ENCODE measurements around the gene KRT74.

The KRT74 gene

GRCh38 chr12:52591521-52591920, 17.9 kb upstream of the KRT74 start:
- Histone ChIP-seq H3K27me3 (peaks cover 4% of the 10 kb centered on the region), H3K27ac (no peak overlapping the region), H3K9me3 (no peaks in the 10 kb centered on the region), H3K36me3 (no peaks in the 10 kb centered on the region), H3K4me3 (ENCODE audit: low read depth in 1 of 2, low read length in 1 of 2) (no peak overlapping the region), H3K4me1 (ENCODE audit: control insufficient read depth in 1 of 2, insufficient read depth in 1 of 2, low read depth in 1 of 2, low read length in 1 of 2) (no peaks in the 10 kb centered on the region)
- TF ChIP-seq CTCF (IDR thresholded peaks at IDR 0.05), result no peak

GRCh38 chr12:52590021-52590420, 16.4 kb upstream of the KRT74 start:
- Histone ChIP-seq H3K4me3 (ENCODE audit: low read depth in 1 of 2, low read length in 1 of 2) (no peak overlapping the region), H3K9me3 (no peaks in the 10 kb centered on the region)
- TF ChIP-seq CTCF (IDR thresholded peaks at IDR 0.05), result no peak

GRCh38 chr12:52587563-52587962, 13.9 kb upstream of the KRT74 start:
- TF ChIP-seq CTCF (IDR thresholded peaks at IDR 0.05), result no peak
- no peak overlapping the region for H3K27ac ChIP-seq
- no peak overlapping the region for H3K4me3 ChIP-seq (ENCODE audit: low read depth in 1 of 2, low read length in 1 of 2)
- H3K36me3 ChIP-seq, result no peaks in the 10 kb centered on the region
- no peaks in the 10 kb centered on the region for H3K9me3 ChIP-seq
- H3K27me3 ChIP-seq, result no peaks in the 10 kb centered on the region
- no peaks in the 10 kb centered on the region for H3K4me1 ChIP-seq (ENCODE audit: control insufficient read depth in 1 of 2, insufficient read depth in 1 of 2, low read depth in 1 of 2, low read length in 1 of 2)

More at GRCh38 chr12:52590021-52590420, 16.4 kb upstream of the KRT74 start:
- Histone ChIP-seq H3K36me3 (no peaks in the 10 kb centered on the region), H3K4me1 (ENCODE audit: control insufficient read depth in 1 of 2, insufficient read depth in 1 of 2, low read depth in 1 of 2, low read length in 1 of 2) (no peaks in the 10 kb centered on the region), H3K27me3 (no peaks in the 10 kb centered on the region), H3K27ac (no peak overlapping the region)

- H3K9me3 ChIP-seq, result no peaks in the 10 kb centered on the region
Observed at GRCh38 chr12:52585946-52586345, 12.3 kb upstream of the KRT74 start.

GRCh38 chr12:52585066-52585465, 11.4 kb upstream of the KRT74 start:
- no peak for TF ChIP-seq CTCF (IDR thresholded peaks at IDR 0.05)
- H3K27me3 ChIP-seq, result no peaks in the 10 kb centered on the region
- no peaks in the 10 kb centered on the region for H3K9me3 ChIP-seq
- H3K4me3 ChIP-seq (ENCODE audit: low read depth in 1 of 2, low read length in 1 of 2), result no peak overlapping the region
- no peaks in the 10 kb centered on the region for H3K4me1 ChIP-seq (ENCODE audit: control insufficient read depth in 1 of 2, insufficient read depth in 1 of 2, low read depth in 1 of 2, low read length in 1 of 2)
- H3K36me3 ChIP-seq, result no peaks in the 10 kb centered on the region
- H3K27ac ChIP-seq, result no peak overlapping the region

More at GRCh38 chr12:52585946-52586345, 12.3 kb upstream of the KRT74 start:
- H3K36me3 ChIP-seq, result no peaks in the 10 kb centered on the region
- no peak overlapping the region for H3K27ac ChIP-seq
- H3K4me3 ChIP-seq (ENCODE audit: low read depth in 1 of 2, low read length in 1 of 2), result no peak overlapping the region
- H3K27me3 ChIP-seq, result no peaks in the 10 kb centered on the region
- H3K4me1 ChIP-seq (ENCODE audit: control insufficient read depth in 1 of 2, insufficient read depth in 1 of 2, low read depth in 1 of 2, low read length in 1 of 2), result no peaks in the 10 kb centered on the region
- no peak for TF ChIP-seq CTCF (IDR thresholded peaks at IDR 0.05)

GRCh38 chr12:52584156-52584682, 10.6 kb upstream of the KRT74 start:
- no peaks in the 10 kb centered on the region for H3K4me1 ChIP-seq (ENCODE audit: control insufficient read depth in 1 of 2, insufficient read depth in 1 of 2, low read depth in 1 of 2, low read length in 1 of 2)
- H3K27me3 ChIP-seq, result no peaks in the 10 kb centered on the region

More at GRCh38 chr12:52584156-52584682, 10.6 kb upstream of the KRT74 start:
- Histone ChIP-seq H3K9me3 (no peaks in the 10 kb centered on the region), H3K36me3 (no peaks in the 10 kb centered on the region), H3K27ac (no peak overlapping the region), H3K4me3 (ENCODE audit: low read depth in 1 of 2, low read length in 1 of 2) (no peak overlapping the region)
- no peak for TF ChIP-seq CTCF (IDR thresholded peaks at IDR 0.05)
